ENCODE measurements around the gene WDR7. TPM values are rescaled to one million over a fixed set of nuclear protein-coding genes. Genes with fewer than 3 reads are reported as not detected.

WDR7 gene
- total RNA-seq, 1 experiment from 2014 or later = 5.1 TPM

- no peak for DNase-seq (ENCODE audit: extremely low read depth, low read depth)
Measured at GRCh38 chr18:57062178-57062577, 411.0 kb downstream of the WDR7 start.

GRCh38 chr18:57062844-57063243 is 411.7 kb downstream of the WDR7 start:
- no peak for DNase-seq (ENCODE audit: extremely low read depth, low read depth)

- DNase-seq (ENCODE audit: extremely low read depth, low read depth) = no peak
Measured at GRCh38 chr18:57063601-57064103, 412.5 kb downstream of the WDR7 start.

- no peak for DNase-seq (ENCODE audit: extremely low read depth, low read depth)
Measured at GRCh38 chr18:57073501-57074187, 422.5 kb downstream of the WDR7 start.

GRCh38 chr18:57075716-57076400 is 424.7 kb downstream of the WDR7 start:
- no peak for DNase-seq (ENCODE audit: extremely low read depth, low read depth)

- DNase-seq (ENCODE audit: extremely low read depth, low read depth) = no peak
Measured at GRCh38 chr18:57077005-57077765, 426.0 kb downstream of the WDR7 start.

GRCh38 chr18:57077786-57078552 is 426.8 kb downstream of the WDR7 start:
- no peak for DNase-seq (ENCODE audit: extremely low read depth, low read depth)

GRCh38 chr18:57078614-57079013 is 427.5 kb downstream of the WDR7 start:
- no peak for DNase-seq (ENCODE audit: extremely low read depth, low read depth)

GRCh38 chr18:57080479-57080878 is 429.3 kb downstream of the WDR7 start:
- DNase-seq (ENCODE audit: extremely low read depth, low read depth) = no peak

GRCh38 chr18:57081899-57082298 is 430.7 kb downstream of the WDR7 start:
- no peak for DNase-seq (ENCODE audit: extremely low read depth, low read depth)

- DNase-seq (ENCODE audit: extremely low read depth, low read depth) = no peak
Measured at GRCh38 chr18:57083485-57083884, 432.3 kb downstream of the WDR7 start.

GRCh38 chr18:57084331-57085271 is 433.4 kb downstream of the WDR7 start:
- DNase-seq (ENCODE audit: extremely low read depth, low read depth) = no peak

GRCh38 chr18:57085371-57085770 is 434.2 kb downstream of the WDR7 start:
- no peak for DNase-seq (ENCODE audit: extremely low read depth, low read depth)

GRCh38 chr18:57086163-57086562 is 435.0 kb downstream of the WDR7 start:
- no peak for DNase-seq (ENCODE audit: extremely low read depth, low read depth)

Small RNA genes lying within 50 kb of the gene (small RNA-seq; reads per million reads assigned to genes)
- gene RF00012 (0 to 0.12 reads per million in 2 experiments), gene RF00019 (0 reads per million in 2 experiments)

Other genes starting within 250 kb of the WDR7 start
- gene TXNL1, start 12.8 kb upstream of the WDR7 start, total RNA-seq (2014; rRNA removed; shearing (Covaris generic)) = 73.2 and 75.8 TPM in 2 replicates